Activated effector memory CD4-positive, alpha-beta T cell treated with anti-CD3 and anti-CD28 coated beads, Interleukin-2, amount 50 U/mL, for 16 hours (primary cell): ENCODE measurements around the gene CLIC4.
"Not testable (repeated sequence)": the region's sequence is repeated elsewhere in the genome, so short reads cannot be mapped to it uniquely, and the experiment has no call there.

Experiments used
- DNase-seq: peaks from one replicate; pipeline ENCODE4 v3.0.0-alpha.2; 2020

CLIC4 gene

DNA sequence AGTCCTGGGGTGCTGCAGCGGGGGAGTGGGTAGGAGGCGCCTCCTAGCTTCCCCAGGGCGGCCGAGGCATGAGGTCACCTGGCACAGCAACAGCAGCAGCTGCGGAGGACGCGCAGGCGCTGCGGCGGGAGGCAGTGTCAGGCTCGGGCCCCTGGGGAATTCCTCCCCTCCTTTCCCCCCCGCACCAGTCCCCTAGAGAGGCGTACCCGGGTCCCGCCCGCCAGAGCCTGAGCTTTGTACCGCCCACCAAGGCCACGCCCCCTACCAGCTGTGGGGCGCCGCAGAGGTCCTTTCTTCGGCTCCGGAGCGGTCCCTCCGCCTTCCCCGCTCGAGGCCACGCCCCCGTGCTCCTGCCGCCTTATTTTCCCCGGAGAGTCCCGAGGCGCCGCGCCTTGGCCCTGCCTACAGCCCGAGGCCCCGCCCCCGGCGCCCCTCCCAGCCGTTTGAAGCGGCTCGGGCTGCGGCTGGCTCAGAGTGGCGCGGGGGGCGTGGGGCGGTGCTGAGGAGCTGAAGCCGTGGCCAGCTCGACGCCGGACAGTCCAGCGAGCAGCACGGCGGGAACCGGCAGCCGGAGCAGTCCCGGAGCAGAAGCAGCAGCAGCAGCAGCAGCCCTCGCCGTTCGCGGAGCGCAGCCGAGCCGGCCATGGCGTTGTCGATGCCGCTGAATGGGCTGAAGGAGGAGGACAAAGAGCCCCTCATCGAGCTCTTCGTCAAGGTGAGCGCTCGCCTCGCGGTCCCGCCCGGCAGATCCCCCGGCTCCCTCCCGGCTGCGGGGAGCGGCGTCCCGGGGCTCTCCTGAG, at the start of gene CLIC4:
Gene CLIC4 (plus strand): TSS at position 537 of the 800 bp plus-strand sequence. CDS start 107 bp downstream, at position 644.
- DNase-seq = peak; percentile 100

DNA sequence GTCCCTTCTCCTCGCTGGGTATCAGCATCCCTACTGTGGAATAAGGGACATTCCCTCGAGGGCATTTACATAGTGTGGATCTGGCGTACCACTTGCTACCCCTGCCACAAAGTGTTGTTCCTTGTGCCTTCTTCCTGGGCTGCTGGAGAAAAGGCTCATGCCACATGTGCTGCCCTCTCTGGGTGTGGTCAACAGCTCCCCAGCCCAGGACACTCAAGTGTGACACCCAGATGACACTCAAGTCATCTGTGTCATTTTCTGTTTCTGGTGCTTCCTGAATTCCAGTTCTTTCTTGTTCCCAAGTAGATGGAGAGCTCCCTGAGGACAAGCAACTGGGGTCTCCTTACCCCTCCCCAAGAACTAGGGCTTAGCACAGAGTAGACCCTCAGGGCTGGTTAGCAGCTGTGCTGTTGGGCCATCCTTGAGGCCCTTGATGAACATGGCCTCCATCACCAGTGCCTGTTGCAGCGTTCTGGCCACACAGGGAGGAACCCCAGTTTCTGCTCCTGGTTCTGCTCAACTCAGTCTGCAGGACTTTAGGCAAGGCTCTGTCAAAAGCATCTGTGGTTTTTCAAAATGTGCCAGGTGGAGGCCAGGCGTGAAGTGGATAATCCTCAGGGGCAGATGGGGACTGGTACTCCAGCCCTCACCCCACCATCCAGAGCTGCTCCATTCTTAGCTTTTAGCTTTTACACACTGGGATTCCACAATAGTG, 49.0 kb upstream of the CLIC4 start:
- no peak for DNase-seq

DNA sequence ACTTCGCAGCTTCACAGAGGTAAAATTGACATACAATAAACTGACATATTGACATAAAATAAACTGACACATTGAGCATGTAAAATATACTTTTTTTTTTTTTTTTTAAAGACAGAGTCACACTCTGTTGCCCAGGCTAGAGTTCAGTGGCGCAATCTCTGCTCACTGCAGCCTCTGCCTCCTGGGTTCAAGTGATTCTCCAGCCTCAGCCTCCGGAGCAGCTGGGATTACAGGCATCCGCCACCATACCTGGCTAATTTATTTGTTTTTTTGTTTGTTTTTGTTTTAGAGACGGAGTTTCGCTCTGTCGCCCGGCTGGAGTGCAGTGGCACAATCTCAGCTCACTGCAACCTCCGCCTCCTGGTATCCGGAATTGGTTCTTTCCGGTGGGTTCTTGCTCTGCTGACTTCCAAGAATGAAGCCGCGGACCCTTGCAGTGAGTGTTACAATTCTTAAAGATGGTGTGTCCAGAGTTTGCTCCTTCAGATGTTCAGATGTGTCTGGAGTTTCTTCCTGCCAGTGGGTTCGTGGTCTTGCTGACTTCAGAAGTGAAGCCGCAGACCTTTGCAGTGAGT, 48.4 kb upstream of the CLIC4 start:
- no peak for DNase-seq

DNA sequence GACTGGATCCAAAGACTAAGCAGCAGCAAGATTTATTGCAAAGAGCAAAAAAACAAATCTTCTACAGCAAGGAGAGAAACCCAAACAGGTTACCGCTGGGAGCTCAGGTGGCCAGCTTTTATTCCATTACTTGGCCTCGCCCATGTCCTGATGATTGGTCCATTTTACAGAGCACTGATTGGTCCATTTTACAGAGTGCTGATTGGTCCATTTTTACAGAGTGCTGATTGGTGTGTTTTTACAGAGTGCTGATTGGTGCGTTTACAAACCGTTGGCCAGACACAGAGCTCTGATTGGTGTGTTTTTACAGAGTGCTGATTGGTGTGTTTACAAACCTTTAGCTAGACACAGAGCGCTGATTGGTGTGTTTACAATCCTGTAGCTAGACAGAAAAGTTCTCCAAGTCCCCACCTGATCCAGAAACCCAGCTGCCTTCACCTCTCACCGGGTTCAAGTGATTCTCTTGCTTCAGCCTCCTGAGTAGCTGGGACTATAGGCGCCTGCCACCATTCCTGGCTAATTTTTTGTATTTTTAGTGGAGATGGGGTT, 47.7 kb upstream of the CLIC4 start:
- DNase-seq = not testable (repeated sequence)

DNA sequence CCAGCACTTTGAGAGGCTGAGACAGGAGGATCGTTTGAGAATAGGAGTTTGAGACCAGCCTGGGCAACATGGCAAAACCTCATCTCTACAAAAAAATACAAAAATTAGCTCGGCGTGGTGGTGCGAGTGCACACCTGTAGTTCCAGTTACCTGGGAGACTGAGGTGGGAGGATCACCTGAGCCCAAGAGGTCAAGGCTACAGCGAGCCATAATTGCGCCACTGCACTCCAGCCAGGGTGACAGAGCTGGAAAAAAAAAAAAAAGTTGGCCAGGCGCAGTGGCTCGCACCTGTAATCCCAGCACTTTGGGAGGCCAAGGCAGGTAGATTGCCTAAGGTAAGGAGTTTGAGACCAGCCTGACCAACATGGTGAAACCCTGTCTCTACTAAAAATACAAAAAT, 46.9 kb upstream of the CLIC4 start:
- not testable (repeated sequence) for DNase-seq

DNA sequence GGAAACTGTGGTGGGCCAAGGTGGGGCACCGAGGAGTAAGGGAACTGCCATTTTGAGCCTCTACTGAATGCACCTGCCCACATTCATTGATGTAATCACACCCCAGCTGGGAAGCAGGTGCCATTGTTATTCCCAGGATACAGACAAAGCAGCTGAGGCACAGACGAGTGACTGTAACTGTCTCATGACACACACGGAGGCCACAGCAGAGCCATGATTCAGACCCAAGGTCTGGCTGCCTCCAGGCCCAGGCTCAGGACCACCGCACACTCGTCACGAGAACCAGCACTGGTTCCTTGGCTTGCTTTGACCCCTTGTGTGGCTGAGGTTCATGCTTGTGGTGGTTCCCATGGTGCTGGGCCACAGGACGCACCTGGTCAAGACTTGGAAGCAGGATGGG, 45.6 kb upstream of the CLIC4 start:
- no peak for DNase-seq

DNA sequence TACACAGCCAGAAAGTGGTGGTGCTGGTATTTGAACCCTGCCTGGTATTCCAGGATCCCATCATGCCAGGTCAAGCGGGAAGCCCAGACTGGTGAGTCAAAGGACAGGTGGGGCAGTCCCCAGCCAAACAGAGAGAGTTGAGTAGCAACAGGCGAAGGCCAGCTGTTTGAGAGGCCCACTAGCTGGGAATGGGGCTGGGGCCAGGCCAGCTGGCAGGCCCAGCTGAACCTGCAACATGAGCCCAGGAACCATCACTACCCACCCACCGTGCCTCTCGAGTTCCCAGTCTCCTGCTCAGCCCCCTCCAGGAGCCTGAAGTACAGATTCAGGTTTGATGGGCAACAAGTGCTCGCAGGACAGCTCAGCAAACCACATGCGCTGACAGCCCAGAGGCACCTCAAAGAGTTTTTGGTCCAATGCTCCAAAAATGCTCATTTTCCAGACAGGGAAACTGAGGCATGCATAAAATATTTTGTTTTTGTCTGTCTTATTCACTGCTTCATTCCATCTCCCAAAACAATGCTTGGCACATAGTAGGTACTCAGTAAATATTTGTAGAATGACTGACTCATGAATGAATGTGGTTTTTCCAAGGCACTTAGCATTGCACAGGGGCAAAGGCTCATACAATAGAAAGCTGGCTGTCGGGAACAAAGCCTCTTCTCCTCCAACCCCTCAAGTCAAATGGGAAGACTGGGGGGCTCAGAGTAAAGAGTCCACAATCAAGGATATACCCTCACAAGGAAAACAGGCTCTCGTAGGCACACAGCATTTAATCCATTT, 42.5 kb upstream of the CLIC4 start:
- DNase-seq = no peak

DNA sequence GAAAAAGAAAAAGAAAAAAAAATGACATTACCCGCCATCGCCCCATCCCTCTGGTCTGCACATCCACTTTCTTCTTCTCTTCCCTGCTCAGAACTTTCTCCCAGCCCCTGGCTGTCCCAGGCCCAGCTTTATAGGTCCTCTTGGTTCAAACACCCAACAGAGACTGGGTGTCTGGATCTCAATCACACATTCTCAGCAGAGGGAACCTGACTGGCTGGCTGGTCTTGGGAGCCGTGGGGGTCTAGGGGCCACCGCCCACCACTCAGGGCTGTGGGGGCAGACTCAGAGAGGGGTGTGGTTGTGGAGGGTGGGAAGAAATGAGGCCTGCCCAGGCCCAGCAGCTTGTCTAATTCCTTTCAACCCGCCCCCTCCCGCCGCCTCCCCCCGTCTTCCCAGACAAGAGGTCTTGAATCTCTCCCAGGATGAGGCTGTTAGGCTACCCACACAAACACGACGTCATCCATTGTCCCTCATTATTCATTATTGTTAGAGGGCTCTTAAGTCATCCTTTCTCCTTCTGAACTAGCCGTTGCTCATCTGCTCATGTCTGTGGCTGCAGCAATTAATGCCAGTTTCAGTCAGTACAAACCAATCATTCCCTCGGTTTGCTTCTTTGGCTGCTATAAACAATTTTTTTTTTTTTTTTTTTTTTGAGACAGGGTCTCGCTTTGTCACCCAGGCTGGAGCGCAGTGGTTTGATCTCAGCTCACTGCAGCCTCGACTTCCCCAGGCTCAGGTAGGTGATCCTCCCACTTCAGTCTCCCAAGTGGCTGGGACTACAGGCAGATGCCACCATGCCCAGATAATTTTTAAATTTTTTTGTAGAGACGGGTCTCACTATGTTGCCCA, 40.6 kb upstream of the CLIC4 start:
- no peak for DNase-seq

DNA sequence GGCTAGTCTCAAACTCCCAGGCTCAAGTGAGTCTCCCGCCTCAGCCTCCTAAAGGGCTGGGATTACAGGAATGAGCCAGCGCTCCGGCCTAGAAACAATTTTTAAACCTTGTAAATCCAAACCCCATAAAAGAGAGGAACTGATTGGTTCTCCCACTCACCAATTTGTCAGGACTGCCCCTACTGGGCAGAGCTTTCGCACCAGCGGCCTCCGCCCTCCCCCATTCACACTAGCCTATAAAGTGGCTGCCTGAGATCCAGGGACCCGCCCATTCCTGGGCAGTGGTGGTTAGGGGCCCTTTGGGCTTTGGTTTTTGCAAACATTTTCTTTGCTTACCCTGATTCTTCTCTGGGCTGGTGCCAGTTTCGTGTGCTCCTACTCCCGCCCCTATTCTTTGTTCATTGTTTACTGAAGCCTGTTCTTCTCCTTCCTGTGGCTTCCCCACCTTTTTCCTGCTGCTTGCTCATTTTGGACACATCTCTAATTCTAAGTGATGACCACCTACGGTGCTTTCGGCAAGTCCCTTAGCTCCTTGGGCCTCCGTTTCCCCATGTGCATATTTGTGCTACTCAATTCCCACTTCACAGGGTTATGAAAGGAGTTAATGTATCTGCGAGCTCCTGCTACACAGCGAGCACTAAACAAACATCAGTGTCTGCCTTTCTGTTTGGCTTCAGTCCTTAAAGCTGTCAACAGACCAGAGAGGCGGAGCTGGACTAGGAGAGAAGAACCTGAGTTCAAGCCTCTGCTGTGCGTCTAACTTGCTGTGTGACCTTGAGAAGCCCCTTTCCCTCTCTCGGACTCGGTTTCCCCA, 39.8 kb upstream of the CLIC4 start:
- DNase-seq = no peak

DNA sequence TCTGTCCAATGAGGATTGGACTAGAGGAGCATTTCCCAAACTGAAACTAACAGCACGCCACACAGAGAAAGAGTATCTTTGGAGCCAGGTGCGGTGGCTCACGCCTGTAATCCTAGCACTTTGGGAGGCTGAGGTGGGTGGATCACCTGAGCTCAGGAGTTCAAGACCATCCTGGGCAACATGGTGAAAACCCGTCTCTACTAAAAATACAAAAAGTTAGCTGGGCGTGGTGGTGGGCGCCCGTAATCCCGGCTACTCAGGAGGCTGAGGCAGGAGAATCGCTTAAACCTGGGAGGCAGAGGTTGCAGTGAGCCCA, 39.2 kb upstream of the CLIC4 start:
- not testable (repeated sequence) for DNase-seq

DNA sequence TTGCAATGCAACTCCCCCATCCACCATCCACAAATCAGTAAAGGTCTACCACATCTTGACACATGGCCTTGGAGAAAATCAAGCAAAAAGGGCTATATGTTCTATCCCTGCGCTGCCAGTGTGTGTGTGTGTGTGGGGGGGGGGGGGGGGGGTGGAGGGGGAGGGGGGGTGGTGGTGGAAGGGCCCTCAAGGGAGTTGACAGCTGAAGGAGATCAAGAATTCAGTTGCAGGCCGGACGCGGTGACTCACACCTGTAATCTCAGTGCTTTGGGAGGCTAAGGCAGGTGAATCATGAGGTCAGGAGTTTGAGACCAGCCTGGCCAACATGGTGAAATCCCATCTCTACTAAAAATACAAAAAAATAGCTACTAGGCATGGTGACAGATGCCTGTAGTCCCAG, 37.6 kb upstream of the CLIC4 start:
- DNase-seq = no peak

DNA sequence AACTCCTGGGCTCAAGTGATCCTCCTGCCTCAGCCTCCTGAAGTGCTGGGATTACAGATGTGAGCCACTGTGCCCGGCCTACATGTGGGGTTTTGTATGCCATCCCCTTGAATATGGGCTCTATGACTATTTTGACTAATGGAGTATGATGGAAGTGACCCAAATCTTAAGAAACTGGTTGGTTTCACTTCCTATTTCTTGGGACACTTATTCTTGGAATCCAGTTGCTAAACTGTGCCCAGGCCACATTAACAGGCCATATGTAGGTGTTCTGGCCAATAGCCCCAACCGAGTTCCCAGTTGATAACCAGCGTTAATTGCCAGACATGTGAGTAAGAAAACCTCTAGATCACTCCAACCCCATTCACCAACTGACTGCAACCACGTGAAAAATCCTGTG, 36.3 kb upstream of the CLIC4 start:
- DNase-seq = no peak

DNA sequence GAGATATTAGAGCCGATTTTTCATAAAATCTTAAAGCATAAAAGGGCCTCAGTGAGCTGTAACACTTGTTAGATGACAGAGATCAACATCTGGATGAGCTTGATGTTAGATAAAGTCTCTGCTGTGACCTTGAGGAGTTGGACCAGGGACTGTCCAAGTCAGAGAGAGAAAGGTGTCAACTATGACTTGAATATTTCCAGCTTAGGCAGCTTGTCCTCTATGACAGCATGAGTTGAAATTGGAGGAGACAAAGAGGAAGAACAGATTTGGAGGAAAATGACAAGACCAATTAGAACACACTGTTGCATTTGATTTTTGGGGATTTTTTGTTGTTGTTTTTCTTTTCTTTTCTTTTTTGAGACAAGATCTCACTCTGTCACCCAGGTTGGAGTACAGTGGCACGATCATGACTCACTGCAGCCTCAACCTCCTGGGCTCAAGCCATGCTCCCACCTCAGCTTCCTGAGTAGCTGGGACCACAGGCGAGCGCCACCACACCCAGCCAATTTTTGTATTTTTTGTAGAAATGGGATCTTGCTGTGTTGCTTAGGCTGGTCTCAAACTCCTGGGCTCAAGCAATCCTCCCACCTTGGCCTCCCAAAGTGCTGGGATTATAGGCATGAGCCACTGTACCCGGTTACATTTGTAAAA, 35.3 kb upstream of the CLIC4 start:
- DNase-seq = no peak

DNA sequence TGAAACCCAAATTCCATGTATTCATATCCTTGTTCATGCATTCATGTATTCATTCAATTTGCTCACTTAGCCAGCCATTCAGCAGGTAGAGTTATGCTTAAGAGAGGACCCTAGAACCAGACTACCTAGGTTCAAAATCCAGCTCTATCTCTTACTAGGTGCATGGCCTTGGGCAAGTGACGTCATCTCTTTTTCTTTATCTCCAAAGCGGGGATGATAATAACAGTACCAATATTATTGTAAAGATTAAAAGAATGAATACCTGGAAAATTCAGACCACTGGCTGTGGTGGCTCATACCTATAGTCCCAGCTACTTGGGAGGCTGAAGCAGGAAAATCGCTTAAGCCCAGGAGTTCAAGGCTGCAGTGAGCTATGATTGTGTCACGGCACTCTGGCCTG, 33.9 kb upstream of the CLIC4 start:
- no peak for DNase-seq

DNA sequence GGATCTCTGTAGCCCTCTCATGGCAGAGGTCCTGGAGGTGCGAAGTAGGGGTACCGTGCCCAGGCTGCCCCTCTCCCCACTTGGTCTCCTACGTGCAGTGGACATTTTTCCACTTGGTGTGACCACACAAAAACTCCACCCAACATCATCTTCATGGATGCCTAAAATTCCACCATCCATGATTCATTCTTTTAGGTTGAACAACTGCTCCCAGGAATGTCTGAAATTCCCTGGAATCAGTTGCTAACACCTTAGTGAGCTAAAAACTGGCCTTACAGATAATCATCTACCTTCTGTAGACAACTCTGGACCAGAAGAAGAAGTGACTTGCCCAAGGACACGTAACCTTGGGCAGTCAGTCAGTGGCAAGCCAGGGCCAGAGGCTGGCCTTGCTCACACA, 32.1 kb upstream of the CLIC4 start:
- DNase-seq = no peak

DNA sequence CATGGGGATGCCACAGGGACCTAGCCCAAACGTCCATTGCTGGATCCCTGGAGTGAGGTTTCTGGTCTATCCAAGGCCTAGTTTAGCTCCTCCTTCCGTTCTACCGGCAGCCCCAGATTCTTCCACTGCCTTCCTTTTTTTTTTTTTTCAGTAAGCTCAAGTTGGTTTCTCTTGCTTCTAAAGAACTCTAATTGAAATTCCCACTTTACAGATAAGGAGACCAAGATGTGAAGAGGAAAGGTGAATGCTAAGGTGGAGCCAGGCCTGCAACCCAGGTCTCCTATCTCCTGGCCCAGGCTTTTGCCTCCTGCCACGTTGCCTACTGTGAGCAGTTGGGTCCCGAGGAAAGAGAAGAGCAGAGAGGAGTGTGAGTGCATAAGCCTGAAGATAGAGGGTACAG, 31.5 kb upstream of the CLIC4 start:
- DNase-seq = no peak

DNA sequence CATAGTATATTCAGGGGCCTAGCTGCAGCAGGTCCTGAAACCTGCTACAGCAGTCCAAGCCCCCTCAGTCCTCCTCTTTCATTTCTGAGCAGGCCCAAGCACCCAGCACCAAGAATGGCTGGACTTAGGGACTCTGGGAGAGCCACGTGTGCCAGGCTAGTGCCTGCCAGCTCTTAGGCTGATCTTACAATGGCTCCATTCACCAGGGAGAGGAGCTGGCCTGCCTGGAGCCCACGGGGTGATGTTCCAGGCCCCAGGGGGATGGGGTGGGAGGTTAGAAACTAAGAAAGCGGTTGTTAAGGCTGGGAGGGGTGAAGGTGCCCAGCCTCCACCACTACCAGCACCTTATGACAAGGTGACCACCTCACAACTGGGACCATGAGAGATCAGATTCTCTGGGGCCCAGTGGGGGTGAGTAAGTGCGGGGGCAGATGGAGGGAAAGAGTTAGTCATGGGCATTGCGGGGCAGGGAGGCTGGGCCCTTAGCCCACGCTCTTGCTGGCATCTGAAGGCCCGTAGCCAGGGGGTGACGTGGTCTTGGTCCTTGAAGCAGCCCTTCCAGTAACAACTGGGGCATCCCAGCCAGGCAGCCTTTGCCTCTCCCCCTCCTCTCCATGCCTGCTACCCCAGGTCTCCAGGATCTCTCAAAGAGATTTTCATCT, 30.3 kb upstream of the CLIC4 start:
- DNase-seq = no peak

DNA sequence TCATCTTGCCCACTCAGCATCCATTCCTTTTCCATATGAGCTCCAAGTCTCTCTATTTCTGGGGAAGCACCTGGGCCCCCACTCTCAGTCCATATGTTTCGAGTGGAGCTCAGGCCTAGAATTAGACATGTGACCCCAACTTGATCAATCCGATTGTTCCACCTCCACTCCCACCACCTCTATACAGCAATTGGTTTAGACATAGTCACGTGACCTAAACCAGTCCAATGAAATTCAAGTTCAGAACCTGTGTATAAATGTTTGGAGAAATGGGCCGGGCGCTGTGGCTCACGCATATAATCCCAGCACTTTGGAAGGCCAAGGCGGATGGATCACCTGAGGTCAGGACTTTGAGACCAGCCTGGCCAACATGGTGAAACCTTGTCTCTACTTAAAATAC, 29.6 kb upstream of the CLIC4 start:
- no peak for DNase-seq

DNA sequence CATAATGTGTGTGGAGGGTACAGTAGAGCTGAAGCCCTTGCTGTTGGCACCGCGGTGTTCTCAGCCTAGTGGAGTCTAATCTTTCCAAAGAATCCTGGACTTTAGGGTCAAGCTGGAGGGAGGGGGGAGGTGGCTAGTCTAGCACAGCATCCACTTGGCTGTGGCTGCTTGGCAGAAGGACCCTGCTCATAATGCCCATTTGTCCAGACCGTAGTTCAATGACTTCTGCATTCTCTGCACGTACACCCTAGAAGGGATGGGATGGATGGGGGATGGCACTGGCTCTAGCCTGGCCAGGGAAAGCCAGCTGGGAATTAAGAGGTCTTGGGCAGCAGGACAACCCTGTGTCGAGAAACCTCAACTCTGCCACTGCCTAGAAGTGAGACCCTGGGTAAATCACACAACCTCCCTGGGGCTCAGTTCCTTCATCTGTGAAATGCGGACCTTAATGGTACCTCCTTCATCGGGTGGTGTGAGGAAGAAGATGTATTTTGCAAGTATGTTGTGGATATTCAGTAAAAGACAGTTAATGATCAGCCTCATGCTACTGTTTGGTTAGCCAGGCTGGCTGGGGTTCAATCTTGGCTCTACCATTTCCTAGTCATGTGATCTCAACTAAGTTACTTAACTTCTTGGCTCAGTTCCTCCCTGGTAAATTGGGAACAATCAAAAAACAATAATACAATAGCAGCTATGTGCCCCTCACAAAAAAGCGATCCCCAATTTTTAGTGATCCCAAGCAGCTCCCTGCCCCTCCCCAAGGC, 27.2 kb upstream of the CLIC4 start:
- no peak for DNase-seq
